GM13977 (cell line): ENCODE data around the gene IGSF3.

Experiments
- DNase-seq: peaks from one replicate; pipeline ENCODE4 v3.0.0; 2012; ENCODE audit warnings: low spot score
- in situ Hi-C: fragments of 300-500 bp; cut with MboI; formaldehyde crosslinking; loops from one replicate; pipeline ENCODE4 v1.12.0; 2022; ENCODE audit warnings: low sequenced_read_pairs, low pct_unique_long_range_greater_than_20kb, mixed read lengths, inconsistent platforms; ENCODE audit not compliant: unreplicated experiment
- TF ChIP-seq, protein P1 (sequence below): IDR thresholded peaks from 2 replicates; pipeline ENCODE4 v1.5.1; 2012; ENCODE audit warnings: mild to moderate bottlenecking, control low read depth; ENCODE audit not compliant: insufficient read depth; ENCODE audit errors: extremely low read depth, missing control alignments

The IGSF3 gene

GRCh38 chr1:116681343-116681899 is 13.9 kb upstream of the IGSF3 start:
- TF ChIP-seq, protein P1, sequence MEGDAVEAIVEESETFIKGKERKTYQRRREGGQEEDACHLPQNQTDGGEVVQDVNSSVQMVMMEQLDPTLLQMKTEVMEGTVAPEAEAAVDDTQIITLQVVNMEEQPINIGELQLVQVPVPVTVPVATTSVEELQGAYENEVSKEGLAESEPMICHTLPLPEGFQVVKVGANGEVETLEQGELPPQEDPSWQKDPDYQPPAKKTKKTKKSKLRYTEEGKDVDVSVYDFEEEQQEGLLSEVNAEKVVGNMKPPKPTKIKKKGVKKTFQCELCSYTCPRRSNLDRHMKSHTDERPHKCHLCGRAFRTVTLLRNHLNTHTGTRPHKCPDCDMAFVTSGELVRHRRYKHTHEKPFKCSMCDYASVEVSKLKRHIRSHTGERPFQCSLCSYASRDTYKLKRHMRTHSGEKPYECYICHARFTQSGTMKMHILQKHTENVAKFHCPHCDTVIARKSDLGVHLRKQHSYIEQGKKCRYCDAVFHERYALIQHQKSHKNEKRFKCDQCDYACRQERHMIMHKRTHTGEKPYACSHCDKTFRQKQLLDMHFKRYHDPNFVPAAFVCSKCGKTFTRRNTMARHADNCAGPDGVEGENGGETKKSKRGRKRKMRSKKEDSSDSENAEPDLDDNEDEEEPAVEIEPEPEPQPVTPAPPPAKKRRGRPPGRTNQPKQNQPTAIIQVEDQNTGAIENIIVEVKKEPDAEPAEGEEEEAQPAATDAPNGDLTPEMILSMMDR, result no peak
- DNase-seq, result no peak
- in situ Hi-C loops, result no loop called here

DNA sequence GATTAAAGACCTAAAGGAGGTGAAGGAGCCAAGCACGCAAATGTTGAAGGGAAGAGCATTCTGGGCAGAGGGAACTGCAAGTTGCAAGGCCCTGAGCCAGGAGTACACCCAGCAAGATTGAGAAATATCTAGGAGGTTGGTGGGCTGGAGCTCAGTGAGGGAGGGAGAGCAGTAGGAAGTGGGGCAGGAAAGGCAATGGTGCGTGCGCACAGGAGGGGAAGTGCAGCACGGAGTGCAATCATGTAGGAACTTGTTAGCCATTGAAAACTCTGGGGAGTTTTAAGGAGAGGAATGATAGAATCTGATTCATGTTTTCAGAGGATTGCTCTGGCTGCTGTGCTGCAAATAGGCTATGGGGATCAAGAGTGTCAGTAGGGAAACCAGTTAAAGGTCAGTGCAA is 13.2 kb upstream of the IGSF3 start:
- in situ Hi-C loops, result no loop called here
- DNase-seq, result no peak
- TF ChIP-seq, protein P1, result no peak

DNA sequence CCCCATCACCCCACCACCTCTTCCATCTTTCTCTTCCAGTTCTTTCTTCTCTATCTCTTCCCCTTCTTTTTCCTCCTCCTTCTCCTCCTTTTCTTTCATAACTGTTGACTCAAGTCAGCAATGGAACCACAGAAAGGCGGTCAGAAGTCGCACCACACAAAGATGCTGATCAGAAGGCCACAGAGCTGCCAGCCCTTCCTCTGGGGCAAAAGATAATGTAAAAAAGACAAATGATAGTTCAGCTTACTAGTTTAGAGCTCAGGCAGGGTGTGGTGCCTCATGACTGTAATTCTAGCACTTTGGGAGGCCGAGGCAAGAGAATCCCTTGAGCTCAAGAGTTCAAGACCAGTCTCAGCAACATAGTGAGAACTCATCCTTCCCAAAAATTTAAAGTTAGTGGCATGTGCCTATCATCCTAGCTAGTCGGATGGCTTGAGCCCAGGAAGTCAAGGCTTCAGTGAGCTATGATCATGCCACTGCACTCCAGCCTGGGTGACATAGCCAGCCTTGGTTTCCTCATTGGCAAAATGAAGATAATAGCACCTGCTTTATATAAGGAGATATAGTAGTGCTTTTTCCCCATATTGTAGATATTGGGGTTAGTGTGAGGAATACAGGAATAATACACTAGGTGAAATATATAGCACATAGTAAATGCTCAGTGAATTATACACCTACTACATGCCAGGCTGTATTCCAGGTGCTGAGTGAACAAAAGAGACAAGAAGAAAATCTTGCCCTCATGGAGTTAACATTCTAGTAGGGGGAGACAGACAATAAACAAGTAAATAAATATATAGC is 12.5 kb upstream of the IGSF3 start:
- TF ChIP-seq, protein P1, result no peak
- no peak for DNase-seq
- in situ Hi-C loops, result loop anchor here (10.0 kb wide), 1 partner anchor 95 kb away; no protein-coding TSS in a partner anchor

- no peak for DNase-seq
- TF ChIP-seq, protein P1, result no peak
- in situ Hi-C loops, result loop anchor here (10.0 kb wide), 1 partner anchor 94 kb away; no protein-coding TSS in a partner anchor
Observed at GRCh38 chr1:116679091-116679827, 11.7 kb upstream of the IGSF3 start.

- no peak for DNase-seq
- in situ Hi-C loops, result loop anchor here (10.0 kb wide), 1 partner anchor 94 kb away; no protein-coding TSS in a partner anchor
- TF ChIP-seq, protein P1, result no peak
Observed at GRCh38 chr1:116678732-116679090, 11.2 kb upstream of the IGSF3 start.

DNA sequence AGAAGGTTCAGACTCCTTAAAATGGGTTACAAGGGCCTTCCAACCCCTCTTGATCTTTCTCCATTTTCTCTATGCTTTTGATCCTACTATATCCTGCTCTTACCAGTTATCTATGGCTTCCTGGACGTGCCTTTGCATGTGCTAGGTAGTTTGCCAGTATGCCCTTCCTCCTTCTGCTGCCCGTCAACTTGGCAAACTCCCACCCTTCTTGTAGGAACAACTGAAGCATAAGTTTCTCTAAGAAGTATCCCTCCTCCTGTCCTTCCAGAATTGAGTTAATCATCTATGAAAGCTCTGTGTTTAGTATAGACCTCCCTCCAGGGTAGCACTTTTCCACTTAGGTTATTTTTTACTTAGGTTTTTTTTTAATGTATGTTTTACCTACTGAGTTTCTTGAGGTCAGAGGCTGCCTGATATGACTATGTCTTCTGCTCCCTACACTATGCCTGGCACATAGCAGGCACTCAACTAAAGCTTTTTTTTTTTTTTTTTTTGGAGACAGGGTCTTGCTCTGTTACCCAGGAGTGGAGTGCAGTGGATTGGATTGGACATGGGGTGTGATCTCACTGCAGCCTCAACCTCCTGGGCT is 10.0 kb upstream of the IGSF3 start:
- in situ Hi-C loops, result loop anchor here (10.0 kb wide), 1 partner anchor 93 kb away; no protein-coding TSS in a partner anchor
- no peak for DNase-seq
- TF ChIP-seq, protein P1, result no peak
